ENCODE data around the gene UBE2C.

GRCh38 chr20:45796337-45797065 is 15.9 kb upstream of the UBE2C start:
- TF ChIP-seq SMAD3 (CRISPR knock-in tag; IDR thresholded peaks at IDR 0.05; ENCODE audit: borderline replicate concordance): no peak
- no peak for TF ChIP-seq SP1 (CRISPR knock-in tag; conservative IDR thresholded peaks at IDR 0.05)
- TF ChIP-seq CTCF (IDR thresholded peaks at IDR 0.05): no peak
- TF ChIP-seq MAX (CRISPR knock-in tag; IDR thresholded peaks at IDR 0.05): no peak
- no peak for TF ChIP-seq TCF7 (CRISPR knock-in tag; IDR thresholded peaks at IDR 0.05; ENCODE audit: low read depth)
- no peak for TF ChIP-seq ATF6 (CRISPR knock-in tag; IDR thresholded peaks at IDR 0.05)
- no peak for TF ChIP-seq SOX15 (CRISPR knock-in tag; IDR thresholded peaks at IDR 0.05)
- no peak for TF ChIP-seq ATF3 (CRISPR knock-in tag; conservative IDR thresholded peaks at IDR 0.05)
- TF ChIP-seq ZNF138 (CRISPR knock-in tag; conservative IDR thresholded peaks at IDR 0.05): no peak
- TF ChIP-seq ESRRA (CRISPR knock-in tag; IDR thresholded peaks at IDR 0.05; ENCODE audit: borderline replicate concordance): no peak
- no peak for TF ChIP-seq CREM (CRISPR knock-in tag; IDR thresholded peaks at IDR 0.05)
- TF ChIP-seq NR3C1 (CRISPR knock-in tag; conservative IDR thresholded peaks at IDR 0.05; ENCODE audit: low read depth): no peak
